Mesodermal cell (in vitro differentiated cells): ENCODE measurements around the gene TBX15.

Experiments
- H3K27ac ChIP-seq: 2 replicates; pipeline ENCODE4 v1.7.0; 2013; ENCODE audit warnings: mild to moderate bottlenecking, low read depth, low read length, moderate library complexity; ENCODE audit not compliant: severe bottlenecking
- H3K36me3 ChIP-seq: 2 replicates; pipeline ENCODE4 v1.7.1; 2013; ENCODE audit warnings: mild to moderate bottlenecking, low read length, moderate library complexity; ENCODE audit not compliant: control insufficient read depth, insufficient read depth
- H3K4me1 ChIP-seq: one replicate; pipeline ENCODE4 v1.7.1; 2013; ENCODE audit warnings: mild to moderate bottlenecking, low read length; ENCODE audit not compliant: insufficient read depth, control insufficient read depth, poor library complexity, severe bottlenecking
- H3K4me3 ChIP-seq: 2 replicates; pipeline ENCODE4 v1.7.0; 2013; ENCODE audit warnings: low read length, control low read depth, mild to moderate bottlenecking; ENCODE audit not compliant: insufficient read depth, poor library complexity, severe bottlenecking; ENCODE audit errors: extremely low read depth
- H3K9me3 ChIP-seq: 2 replicates; pipeline ENCODE4 v1.7.1; 2013; ENCODE audit warnings: mild to moderate bottlenecking, low read length, moderate library complexity; ENCODE audit not compliant: control insufficient read depth
- WGBS, 2 experiments: methylation state at CpG; one replicate each; pipeline ENCODE4 v1.1.5; 2013; ENCODE audit warnings: missing lambda C conversion rate in 2 of 2; ENCODE audit not compliant: insufficient coverage in 2 of 2; 5-methylcytosine and 5-hydroxymethylcytosine counted together

The TBX15 gene

GRCh38 chr1:118954301-118954905, 33.7 kb downstream of the TBX15 start:
- H3K9me3 ChIP-seq: no peaks in the 10 kb centered on the region
- no peaks in the 10 kb centered on the region for H3K36me3 ChIP-seq
- H3K4me1 ChIP-seq: no peaks in the 10 kb centered on the region
- no peak overlapping the region for H3K27ac ChIP-seq
- WGBS, 2 experiments: 63 to 64% methylated on average over 2 to 3 of the region's 3 CpGs
- no peak overlapping the region for H3K4me3 ChIP-seq

- WGBS, 2 experiments: no CpG with 5 or more reads among the region's 2 CpGs
- Histone ChIP-seq H3K4me1 (peaks cover 3% of the 10 kb centered on the region), H3K4me3 (no peak overlapping the region), H3K9me3 (no peaks in the 10 kb centered on the region), H3K27ac (no peak overlapping the region), H3K36me3 (no peaks in the 10 kb centered on the region)
Measured at GRCh38 chr1:118951270-118951936, 36.7 kb downstream of the TBX15 start.

GRCh38 chr1:118949315-118949714, 38.8 kb downstream of the TBX15 start:
- 67 to 100% methylated on average over 1 of the region's 2 CpGs for WGBS, 2 experiments
- Histone ChIP-seq H3K9me3 (no peaks in the 10 kb centered on the region), H3K27ac (no peak overlapping the region), H3K36me3 (no peaks in the 10 kb centered on the region), H3K4me3 (no peak overlapping the region), H3K4me1 (peaks cover 3% of the 10 kb centered on the region)

- WGBS, 2 experiments: no CpG with 5 or more reads among the region's 1 CpG
- H3K27ac ChIP-seq: no peak overlapping the region
- no peaks in the 10 kb centered on the region for H3K36me3 ChIP-seq
- H3K4me3 ChIP-seq: no peak overlapping the region
- H3K9me3 ChIP-seq: no peaks in the 10 kb centered on the region
- peaks cover 3% of the 10 kb centered on the region for H3K4me1 ChIP-seq
Measured at GRCh38 chr1:118948846-118949245, 39.3 kb downstream of the TBX15 start.

GRCh38 chr1:118948351-118948750, 39.8 kb downstream of the TBX15 start:
- H3K4me3 ChIP-seq: no peak overlapping the region
- no peaks in the 10 kb centered on the region for H3K9me3 ChIP-seq
- H3K4me1 ChIP-seq: peaks cover 3% of the 10 kb centered on the region
- H3K36me3 ChIP-seq: no peaks in the 10 kb centered on the region
- H3K27ac ChIP-seq: no peak overlapping the region

GRCh38 chr1:118947790-118948189, 40.4 kb downstream of the TBX15 start:
- Histone ChIP-seq H3K9me3 (no peaks in the 10 kb centered on the region), H3K36me3 (no peaks in the 10 kb centered on the region), H3K4me3 (no peak overlapping the region), H3K27ac (no peak overlapping the region), H3K4me1 (peaks cover 3% of the 10 kb centered on the region)
- WGBS, 2 experiments: 100% methylated on average over 1 to 2 of the region's 2 CpGs

GRCh38 chr1:118947003-118947765, 41.0 kb downstream of the TBX15 start:
- peaks cover 3% of the 10 kb centered on the region for H3K4me1 ChIP-seq
- H3K27ac ChIP-seq: no peak overlapping the region
- H3K9me3 ChIP-seq: no peaks in the 10 kb centered on the region
- no peaks in the 10 kb centered on the region for H3K36me3 ChIP-seq
- WGBS, 2 experiments: 93% methylated on average over 2 of the region's 3 CpGs; no CpG with 5 or more reads in 1 of the 2 experiments
- no peak overlapping the region for H3K4me3 ChIP-seq

GRCh38 chr1:118945489-118945888, 42.7 kb downstream of the TBX15 start:
- Histone ChIP-seq H3K9me3 (no peaks in the 10 kb centered on the region), H3K4me3 (no peak overlapping the region), H3K36me3 (no peaks in the 10 kb centered on the region), H3K27ac (no peak overlapping the region), H3K4me1 (peaks cover 3% of the 10 kb centered on the region)
- WGBS, 2 experiments: 80% methylated on average over 1 of the region's 1 CpG; no CpG with 5 or more reads in 1 of the 2 experiments

- Histone ChIP-seq H3K9me3 (no peaks in the 10 kb centered on the region), H3K27ac (no peak overlapping the region), H3K36me3 (no peaks in the 10 kb centered on the region), H3K4me3 (no peak overlapping the region), H3K4me1 (peaks cover 3% of the 10 kb centered on the region)
- WGBS, 2 experiments: 79 to 91% methylated on average over 4 of the region's 4 CpGs
Measured at GRCh38 chr1:118944546-118944945, 43.6 kb downstream of the TBX15 start.

- H3K4me3 ChIP-seq: no peak overlapping the region
- WGBS, 2 experiments: 82 to 100% methylated on average over 2 of the region's 2 CpGs
Measured at GRCh38 chr1:118944133-118944532, 44.0 kb downstream of the TBX15 start.

GRCh38 chr1:118940957-118941356, 47.2 kb downstream of the TBX15 start:
- no peaks in the 10 kb centered on the region for H3K9me3 ChIP-seq
- H3K4me1 ChIP-seq: no peaks in the 10 kb centered on the region
- 100% methylated on average over 1 of the region's 3 CpGs; no CpG with 5 or more reads in 1 of the 2 experiments for WGBS, 2 experiments

More at GRCh38 chr1:118944133-118944532, 44.0 kb downstream of the TBX15 start:
- no peaks in the 10 kb centered on the region for H3K36me3 ChIP-seq
- peaks cover 3% of the 10 kb centered on the region for H3K4me1 ChIP-seq
- H3K27ac ChIP-seq: no peak overlapping the region
- H3K9me3 ChIP-seq: no peaks in the 10 kb centered on the region

More at GRCh38 chr1:118940957-118941356, 47.2 kb downstream of the TBX15 start:
- Histone ChIP-seq H3K27ac (no peak overlapping the region), H3K36me3 (no peaks in the 10 kb centered on the region), H3K4me3 (no peak overlapping the region)
